Fibroblast of skin of right quadriceps (primary cell): ENCODE data around the gene LINC01488.

ENCODE experiments used
- DNase-seq: peaks from one replicate; pipeline ENCODE4 v3.0.0-alpha.2; 2013

The LINC01488 gene

GRCh38 chr11:69512790-69513189 is 31.3 kb downstream of the LINC01488 start:
- no peak for DNase-seq

DNA sequence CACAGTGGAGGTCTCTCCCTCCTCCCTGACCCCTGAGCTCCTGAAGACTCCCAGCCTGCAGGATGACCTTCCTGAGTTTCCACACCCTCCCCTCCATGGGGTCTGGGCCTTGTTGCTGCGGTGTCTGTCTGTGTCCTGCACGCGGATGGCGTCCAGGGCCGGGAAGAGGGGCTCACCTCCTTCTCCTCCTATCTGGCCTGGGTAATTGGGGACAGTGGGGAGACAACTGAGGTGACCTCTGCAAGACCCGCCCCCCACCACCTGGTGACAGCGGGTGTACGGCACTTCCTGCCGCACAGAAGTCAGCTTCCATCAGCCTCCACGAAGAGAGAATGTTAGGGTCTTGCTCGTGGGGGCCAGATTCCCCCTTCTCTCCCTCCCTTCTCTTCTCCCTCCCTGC is 31.7 kb downstream of the LINC01488 start:
- no peak for DNase-seq

DNA sequence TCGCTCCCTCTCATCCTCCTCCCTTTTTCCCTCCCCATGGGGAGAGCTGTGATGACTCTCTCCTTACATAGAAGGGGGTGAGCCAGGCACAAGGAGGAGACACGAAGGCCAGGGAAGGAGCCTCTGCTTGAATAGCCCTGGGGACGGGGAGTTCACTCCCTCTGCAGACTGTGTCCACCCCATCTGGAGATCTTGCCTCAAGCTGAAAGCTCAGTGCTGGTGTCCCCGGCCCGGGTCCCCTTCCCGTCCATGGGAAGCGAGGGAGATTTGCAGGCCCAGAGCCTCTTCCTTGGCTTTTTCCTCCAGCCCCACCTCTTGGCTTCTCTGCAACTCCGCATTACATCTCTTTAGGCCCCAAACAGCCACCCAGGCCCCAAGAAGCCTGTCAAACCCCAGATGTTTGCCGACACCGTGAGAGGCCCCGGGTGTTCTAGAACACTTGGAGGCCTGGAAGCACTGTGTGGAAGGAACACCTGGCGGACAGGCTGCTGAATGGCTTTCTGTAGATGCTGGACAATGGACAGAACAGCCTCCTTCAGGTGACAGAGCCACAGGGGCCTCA is 32.3 kb downstream of the LINC01488 start:
- DNase-seq: no peak

GRCh38 chr11:69514771-69515170 is 33.3 kb downstream of the LINC01488 start:
- no peak for DNase-seq

- DNase-seq: no peak
Measured at GRCh38 chr11:69515271-69516245, 34.1 kb downstream of the LINC01488 start.

DNA sequence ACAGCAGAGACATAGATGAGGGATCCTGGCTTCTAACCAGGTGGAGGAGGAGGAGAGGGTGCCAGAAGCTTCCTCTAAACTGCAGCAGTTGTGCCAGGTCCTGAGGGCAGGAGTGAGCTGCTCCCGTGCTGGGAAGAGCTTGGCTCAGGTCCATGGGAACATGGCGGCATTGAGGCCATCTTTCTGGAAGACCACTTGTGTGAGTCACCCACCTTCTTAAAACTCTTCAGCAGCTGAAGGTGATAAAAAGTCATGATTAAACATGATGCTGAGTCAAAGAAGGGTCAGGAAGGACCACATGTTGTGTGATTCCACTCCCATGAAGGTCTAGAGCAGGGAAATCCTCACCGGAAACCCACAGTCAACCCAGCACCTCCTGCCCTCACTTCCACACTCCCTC is 35.1 kb downstream of the LINC01488 start:
- DNase-seq: peak; percentile 61

DNA sequence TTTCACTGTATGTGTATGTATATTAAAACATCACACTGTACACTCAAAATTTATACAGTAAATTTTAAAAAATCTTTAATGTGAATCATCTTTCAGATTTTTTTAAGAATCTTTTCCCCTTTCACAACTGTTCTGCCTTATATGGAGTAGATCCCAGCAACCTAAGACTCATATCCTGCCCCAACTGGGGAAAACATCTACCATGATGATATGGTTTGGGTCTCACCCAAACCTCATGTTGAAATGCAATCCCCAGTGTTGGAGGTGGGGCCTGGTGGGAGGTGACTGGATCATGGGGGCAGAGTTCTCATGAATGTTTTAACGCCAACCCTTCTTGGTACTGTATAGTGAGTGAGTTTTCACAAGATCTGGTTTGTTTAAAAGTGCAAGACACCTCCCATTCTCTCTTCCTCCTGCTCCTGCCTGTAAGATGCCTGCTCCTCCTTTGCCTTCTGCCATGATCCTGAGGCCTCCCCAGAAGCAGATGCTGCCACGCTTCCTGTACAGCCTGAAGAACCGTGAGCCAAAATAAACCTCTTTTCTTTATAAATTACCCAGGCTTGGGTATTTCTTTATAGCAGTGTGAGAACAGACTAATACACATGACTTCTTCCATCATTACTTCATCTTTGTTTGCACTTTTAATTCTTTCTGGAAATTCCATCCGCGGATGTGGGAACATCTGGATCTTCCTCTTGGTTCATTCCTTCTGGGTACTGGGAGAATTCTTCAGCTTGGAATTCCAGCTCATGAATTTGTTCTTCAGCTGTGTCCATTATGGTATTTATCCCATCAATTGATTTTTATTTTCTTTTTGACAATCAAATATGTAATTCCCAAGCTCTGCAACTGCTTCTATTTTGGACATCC is 36.9 kb downstream of the LINC01488 start:
- peak; percentile 96 for DNase-seq

GRCh38 chr11:69520186-69520916 is 38.9 kb downstream of the LINC01488 start:
- peak; percentile 12 for DNase-seq

DNA sequence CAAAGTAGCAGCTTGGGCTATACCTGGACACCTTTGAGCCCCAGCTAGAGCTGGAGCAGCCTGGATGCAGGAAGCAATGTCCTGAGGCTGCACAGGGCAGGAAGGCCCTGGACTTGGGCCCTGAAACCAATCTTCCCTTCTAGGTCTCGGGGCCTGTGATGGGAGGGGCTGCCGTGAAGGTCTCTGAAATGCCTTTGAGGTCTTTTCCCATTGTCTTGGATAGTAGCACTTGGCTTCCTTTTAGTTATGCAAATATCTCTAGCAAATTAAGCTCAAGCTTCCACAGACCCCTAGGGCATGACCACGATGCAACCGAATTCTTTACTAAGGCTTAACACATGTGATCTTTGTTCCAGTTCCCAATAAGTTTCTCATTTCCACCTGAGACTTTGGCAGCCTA is 40.0 kb downstream of the LINC01488 start:
- no peak for DNase-seq

DNA sequence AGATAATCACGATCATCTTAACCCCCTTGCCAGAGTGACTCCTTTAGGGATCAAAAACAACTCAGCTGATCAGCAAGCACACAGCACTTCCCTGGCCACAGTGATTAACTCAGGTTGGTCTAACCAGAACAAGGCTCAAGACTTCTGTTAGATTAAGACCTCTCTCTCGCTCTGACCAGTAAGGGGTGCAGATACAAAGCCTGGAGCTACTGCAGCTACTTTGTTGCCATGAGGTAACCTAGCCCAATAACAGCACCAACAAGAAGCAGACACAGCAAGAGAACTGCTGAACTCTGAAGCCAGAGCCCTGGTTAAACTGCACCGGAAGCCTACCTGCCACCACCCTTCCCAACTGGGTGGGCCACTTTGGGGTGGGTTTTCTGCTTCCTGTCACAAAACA is 42.0 kb downstream of the LINC01488 start:
- DNase-seq: no peak

- peak; percentile 13 for DNase-seq
Measured at GRCh38 chr11:69524291-69524882, 42.9 kb downstream of the LINC01488 start.

DNA sequence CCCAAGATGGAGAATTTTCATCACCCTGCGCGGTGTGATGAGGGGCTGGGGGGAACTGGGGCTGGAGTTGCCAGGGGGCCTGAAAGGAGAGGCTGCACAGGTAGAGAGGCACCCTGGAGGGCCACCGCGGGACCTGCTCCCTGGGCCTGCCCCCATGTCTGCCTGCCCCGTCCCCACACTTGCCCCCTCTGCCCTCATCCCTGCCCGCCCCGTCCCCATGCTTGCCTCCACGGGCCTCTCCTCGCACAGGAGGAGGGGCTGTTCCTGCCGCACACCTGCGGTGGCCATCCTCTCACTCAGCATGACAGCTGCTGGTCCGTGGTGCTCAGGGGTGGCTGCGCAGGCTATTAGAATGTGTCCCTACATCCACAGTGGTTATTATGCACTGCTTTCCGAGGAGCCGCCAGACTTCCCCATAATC is 43.5 kb downstream of the LINC01488 start:
- no peak for DNase-seq

- no peak for DNase-seq
Measured at GRCh38 chr11:69525516-69526452, 44.3 kb downstream of the LINC01488 start.

- no peak for DNase-seq
Measured at GRCh38 chr11:69526453-69526810, 45.0 kb downstream of the LINC01488 start.

DNA sequence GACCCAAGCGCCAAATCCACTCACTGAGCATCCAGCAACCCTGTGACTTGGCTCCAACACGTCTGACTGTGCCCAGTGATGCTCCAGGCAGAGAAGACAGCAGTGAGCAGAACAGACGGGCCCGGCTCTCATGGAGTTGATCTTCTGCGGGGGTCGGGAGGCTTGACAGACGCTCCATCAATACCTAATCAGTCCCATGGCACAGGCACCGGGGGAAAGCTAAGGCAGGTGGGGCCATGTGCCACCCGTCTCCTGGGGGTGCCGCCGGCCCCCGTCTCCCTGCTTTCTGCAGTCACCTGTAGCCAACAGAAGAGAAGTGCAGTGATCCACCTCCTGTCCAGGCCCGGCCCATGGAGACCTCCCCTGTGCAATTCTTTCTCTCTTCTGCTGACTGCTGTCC is 47.5 kb downstream of the LINC01488 start:
- DNase-seq: no peak

- DNase-seq: no peak
Measured at GRCh38 chr11:69530278-69531070, 49.0 kb downstream of the LINC01488 start.

- DNase-seq: no peak
Measured at GRCh38 chr11:69531071-69531716, 49.7 kb downstream of the LINC01488 start.

DNA sequence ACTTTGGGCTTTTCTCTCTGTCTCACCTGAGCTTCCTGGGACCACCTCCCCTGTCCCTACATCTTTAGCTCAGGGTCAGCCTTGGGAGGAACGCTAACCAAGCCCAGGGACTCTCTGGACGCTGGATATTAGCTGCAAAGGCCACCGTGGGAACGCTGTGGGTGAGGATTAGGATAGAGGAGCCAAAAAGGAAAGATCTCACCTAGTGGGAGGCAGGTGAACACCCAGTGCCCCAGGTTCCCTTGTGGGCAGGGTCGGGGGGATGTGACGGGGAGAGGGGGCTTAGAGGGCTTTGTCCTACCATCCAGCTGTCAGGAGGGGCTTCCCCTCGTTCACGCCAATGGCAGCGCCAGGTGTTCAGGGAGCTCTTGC is 50.2 kb downstream of the LINC01488 start:
- no peak for DNase-seq

DNA sequence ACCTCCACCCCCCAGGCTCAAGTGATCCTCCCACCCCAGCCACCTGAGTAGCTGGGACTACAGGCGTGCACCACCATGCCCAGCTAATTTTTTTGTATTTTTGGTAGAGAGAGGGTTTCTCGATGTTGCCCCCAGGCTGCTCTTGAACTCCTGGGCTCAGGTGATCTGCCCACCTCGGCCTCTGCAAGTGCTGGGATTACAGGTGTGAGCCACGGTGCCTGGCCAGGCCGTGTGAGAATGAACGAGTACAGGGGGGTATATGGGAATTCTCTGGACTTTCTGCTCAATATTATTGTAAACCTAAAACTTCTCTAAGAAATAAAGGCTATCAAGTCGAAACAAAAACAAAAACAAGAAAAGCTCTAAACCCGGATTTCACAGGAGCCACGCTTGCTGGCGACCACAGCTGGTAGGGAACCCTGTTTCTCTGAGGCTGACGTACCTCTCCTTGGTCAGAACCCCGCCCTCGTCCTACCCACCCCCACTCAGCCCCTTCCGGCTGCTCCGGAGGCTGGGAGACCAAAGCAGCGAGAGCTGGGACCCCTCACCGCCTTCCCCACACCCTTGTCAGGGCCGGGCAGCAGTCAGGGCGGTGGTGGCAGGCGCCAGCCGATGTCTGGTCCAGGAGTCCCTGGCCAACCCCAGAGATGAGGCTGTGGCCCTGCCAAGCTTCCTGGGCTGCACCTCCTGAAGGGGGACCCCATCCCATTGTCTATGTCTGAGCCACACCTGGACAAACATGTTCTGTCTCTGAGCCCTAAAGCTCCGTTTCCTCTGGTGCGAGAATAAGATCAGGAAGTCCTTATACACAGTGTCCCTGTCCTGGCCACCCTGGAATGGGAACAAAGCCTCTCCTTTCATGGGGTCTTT is 52.1 kb downstream of the LINC01488 start:
- DNase-seq: no peak
